Neural cell (in vitro differentiated cells): ENCODE measurements around the gene GPHN. TPM values are rescaled to one million over a fixed set of nuclear protein-coding genes. Genes with fewer than 3 reads are reported as not detected.

Experiments
- H2AFZ ChIP-seq: fragments of 200-600, 300-800 bp; sonication (generic), shearing (Covaris generic); 2 replicates; pipeline ENCODE4 v1.6.0; 2014; ENCODE audit warnings: low read depth, mild to moderate bottlenecking, antibody characterized with exemption, low read length, moderate library complexity
- H3F3A ChIP-seq: fragments of 200-600 bp; shearing (Covaris generic); 2 replicates; pipeline ENCODE4 v1.6.1; 2016; ENCODE audit warnings: mild to moderate bottlenecking, moderate library complexity, mixed read lengths, antibody characterized with exemption, low read length; ENCODE audit not compliant: insufficient read depth, poor library complexity, severe bottlenecking
- H3K27ac ChIP-seq: fragments of 200-600, 300-800 bp; sonication (generic), shearing (Covaris generic); 2 replicates; pipeline ENCODE4 v1.5.1; 2014; ENCODE audit warnings: mild to moderate bottlenecking, low read length, moderate library complexity
- H3K27me3 ChIP-seq: fragments of 300-800, 200-600 bp; sonication (generic), shearing (Covaris generic); 2 replicates; pipeline ENCODE4 v1.6.0; 2014; ENCODE audit warnings: mild to moderate bottlenecking, low read depth, low read length, moderate library complexity; ENCODE audit not compliant: insufficient read depth
- H3K36me3 ChIP-seq: fragments of 300-800, 200-600 bp; sonication (generic), shearing (Covaris generic); 2 replicates; pipeline ENCODE4 v1.5.1; 2014; ENCODE audit warnings: mild to moderate bottlenecking, antibody characterized with exemption, low read length, moderate library complexity; ENCODE audit not compliant: insufficient read depth
- H3K4me2 ChIP-seq: fragments of 300-800, 200-600 bp; sonication (generic), shearing (Covaris generic); 2 replicates; pipeline ENCODE4 v1.6.0; 2014; ENCODE audit warnings: mild to moderate bottlenecking, low read length
- H3K4me3 ChIP-seq: fragments of 300-800, 200-600 bp; sonication (generic), shearing (Covaris generic); 2 replicates; pipeline ENCODE4 v1.5.1; 2014; ENCODE audit warnings: mild to moderate bottlenecking, low read length, moderate library complexity
- H3K79me2 ChIP-seq: fragments of 200-600 bp; shearing (Covaris generic); replicated peaks from 2 replicates; pipeline ENCODE4 v1.6.0; 2014; ENCODE audit warnings: mild to moderate bottlenecking, low read length, moderate library complexity; ENCODE audit not compliant: insufficient read depth
- H3K9ac ChIP-seq: fragments of 300-800, 200-600 bp; sonication (generic), shearing (Covaris generic); 2 replicates; pipeline ENCODE4 v1.6.1; 2016; ENCODE audit warnings: mild to moderate bottlenecking, low read length, mixed read lengths
- H3K9me2 ChIP-seq: fragments of 200-600 bp; shearing (Covaris generic); 2 replicates; pipeline ENCODE4 v1.6.1; 2016; ENCODE audit warnings: mild to moderate bottlenecking, low read length, mixed read lengths; ENCODE audit not compliant: insufficient read depth
- H3K9me3 ChIP-seq: fragments of 200-600, 300-800 bp; sonication (generic), shearing (Covaris generic); 2 replicates; pipeline ENCODE4 v1.6.1; 2016; ENCODE audit warnings: mild to moderate bottlenecking, mixed run types, low read length, moderate library complexity, mixed read lengths
- H4K20me1 ChIP-seq: fragments of 200-600 bp; shearing (Covaris generic); 2 replicates; pipeline ENCODE4 v1.6.1; 2016; ENCODE audit warnings: mild to moderate bottlenecking, mixed run types; ENCODE audit not compliant: insufficient read depth
- CTCF ChIP-seq: fragments of 450-650 bp; IDR thresholded peaks from 2 replicates; pipeline ENCODE4 v1.5.1; 2014; ENCODE audit warnings: antibody characterized with exemption, mild to moderate bottlenecking, moderate library complexity; ENCODE audit not compliant: poor library complexity, severe bottlenecking
- POLR2AphosphoS5 ChIP-seq: IDR thresholded peaks from 2 replicates; pipeline ENCODE4 v1.6.1; 2012
- RAD21 ChIP-seq: fragments of 450-650 bp; conservative IDR thresholded peaks from 2 replicates; pipeline ENCODE4 v1.6.1; 2014; ENCODE audit warnings: antibody characterized with exemption, mild to moderate bottlenecking, moderate library complexity
- REST ChIP-seq: IDR thresholded peaks from 2 replicates; pipeline ENCODE4 v1.6.1; 2012; ENCODE audit warnings: borderline replicate concordance
- TAF1 ChIP-seq: IDR thresholded peaks from 2 replicates; pipeline ENCODE4 v1.6.1; 2012; ENCODE audit warnings: low read depth
- polyA plus RNA-seq: library from polyadenylated mRNA; depleted of rRNA; stranded (reverse); fragments of >200 nt; gene quantifications from 2 replicates; pipeline ENCODE4 v1.2.3, GENCODE V29; 2014

The GPHN gene
- polyA plus RNA-seq, 1 donor from 2014 or later: 135 TPM

GRCh38 chr14:66496188-66496807, 11.6 kb upstream of the GPHN start:
- H3K9ac ChIP-seq: no peak overlapping the region
- no peak overlapping the region for H3K4me3 ChIP-seq

GRCh38 chr14:66496911-66497310, 11.0 kb upstream of the GPHN start:
- H3K9ac ChIP-seq: no peak overlapping the region
- H3K79me2 ChIP-seq: no peaks in the 10 kb centered on the region
- H4K20me1 ChIP-seq: no peaks in the 10 kb centered on the region
- no peak overlapping the region for H3K4me3 ChIP-seq
- H3K36me3 ChIP-seq: no peaks in the 10 kb centered on the region
- H3K27me3 ChIP-seq: no peaks in the 10 kb centered on the region
- no peaks in the 10 kb centered on the region for H3K9me3 ChIP-seq
- H2AFZ ChIP-seq: no peak overlapping the region
- TF ChIP-seq RAD21: no peak
- no peak overlapping the region for H3K27ac ChIP-seq
- H3F3A ChIP-seq: no peaks in the 10 kb centered on the region
- H3K9me2 ChIP-seq: no peaks in the 10 kb centered on the region
- H3K4me2 ChIP-seq: no peak overlapping the region

More at GRCh38 chr14:66496188-66496807, 11.6 kb upstream of the GPHN start:
- TF ChIP-seq POLR2AphosphoS5: no peak
- no peak for TF ChIP-seq TAF1
- Histone ChIP-seq H2AFZ (no peak overlapping the region), H3K4me2 (no peak overlapping the region), H3K27me3 (no peaks in the 10 kb centered on the region), H4K20me1 (no peaks in the 10 kb centered on the region), H3K9me2 (no peaks in the 10 kb centered on the region), H3K36me3 (no peaks in the 10 kb centered on the region), H3K27ac (no peak overlapping the region), H3K79me2 (no peaks in the 10 kb centered on the region), H3F3A (no peaks in the 10 kb centered on the region), H3K9me3 (no peaks in the 10 kb centered on the region)

GRCh38 chr14:66498311-66498710, 9.6 kb upstream of the GPHN start:
- Histone ChIP-seq H3K36me3 (no peaks in the 10 kb centered on the region), H3F3A (no peaks in the 10 kb centered on the region), H3K9me2 (no peaks in the 10 kb centered on the region), H3K4me3 (no peak overlapping the region), H3K27me3 (no peaks in the 10 kb centered on the region), H3K9me3 (no peaks in the 10 kb centered on the region), H3K9ac (no peak overlapping the region), H3K79me2 (no peaks in the 10 kb centered on the region), H2AFZ (no peak overlapping the region), H3K4me2 (no peak overlapping the region), H3K27ac (no peak overlapping the region), H4K20me1 (no peaks in the 10 kb centered on the region)
- TF ChIP-seq CTCF: no peak
- no peak for TF ChIP-seq REST
